GM12878 (cell line): Measurements from ENCODE around the gene NUP205.

Experiments used
- BHLHE40 ChIP-seq, 2 experiments: fragments of 450-650 bp in 1 of 2; IDR thresholded peaks; 2 replicates each; pipeline ENCODE4 v1.6.1; 2011 to 2017; ENCODE audit warnings: low read depth in 2 of 2, borderline replicate concordance in 1 of 2, improper control_type of control experiment in 1 of 2, low read length in 1 of 2, mild to moderate bottlenecking in 1 of 2
- CEBPB ChIP-seq, 2 experiments: fragments of 150-350 bp in 1 of 2; IDR thresholded peaks; 2 replicates each; pipeline ENCODE4 v1.6.1; 2012 to 2014; ENCODE audit warnings: low read depth in 2 of 2, low read length in 2 of 2, borderline replicate concordance in 1 of 2, inconsistent platforms in 1 of 2
- CREB1 ChIP-seq: IDR thresholded peaks from 2 replicates; pipeline ENCODE4 v1.6.1; 2012; ENCODE audit warnings: low read depth, mild to moderate bottlenecking, inconsistent platforms
- EP300 ChIP-seq, 2 experiments: fragments of 150-350 bp in 1 of 2; IDR thresholded peaks; 2 replicates each; pipeline ENCODE4 v1.6.1; 2011 to 2012; ENCODE audit warnings: low read depth in 2 of 2, low read length in 2 of 2, borderline replicate concordance in 1 of 2, improper control_type of control experiment in 1 of 2, inconsistent platforms in 1 of 2; ENCODE audit not compliant: control insufficient read depth in 1 of 2
- FOS ChIP-seq: IDR thresholded peaks from 3 replicates; pipeline ENCODE4 v1.6.1; 2011; ENCODE audit warnings: borderline replicate concordance; ENCODE audit not compliant: insufficient read length; ENCODE audit errors: extremely low read depth
- FOXK2 ChIP-seq: fragments of 450-650 bp; IDR thresholded peaks from 2 replicates; pipeline ENCODE4 v1.6.1; 2017; ENCODE audit warnings: mild to moderate bottlenecking, moderate library complexity
- PAX8 ChIP-seq: fragments of 450-650 bp; IDR thresholded peaks from 2 replicates; pipeline ENCODE4 v1.6.1; 2017; ENCODE audit warnings: mild to moderate bottlenecking, moderate library complexity
- POLR2AphosphoS5 ChIP-seq: IDR thresholded peaks from 2 replicates; pipeline ENCODE4 v1.6.1; 2011; ENCODE audit warnings: mild to moderate bottlenecking, low read length, inconsistent platforms
- TAF1 ChIP-seq: IDR thresholded peaks from 2 replicates; pipeline ENCODE4 v1.6.1; 2011; ENCODE audit warnings: mild to moderate bottlenecking, low read depth, low read length, borderline replicate concordance
- YY1 ChIP-seq: IDR thresholded peaks from 2 replicates; pipeline ENCODE4 v1.6.1; 2011; ENCODE audit warnings: low read depth, mild to moderate bottlenecking, low read length
- ZZZ3 ChIP-seq: IDR thresholded peaks from 2 replicates; pipeline ENCODE4 v1.6.1; 2011; ENCODE audit warnings: low read depth; ENCODE audit not compliant: control insufficient read depth, insufficient read length
- TF ChIP-seq, protein P1 (sequence below), 3 experiments: IDR thresholded peaks in 2 of 3; conservative IDR thresholded peaks in 1 of 3; 2 replicates each; pipeline ENCODE4 v1.5.1; 2011; ENCODE audit warnings: low read depth in 3 of 3, low read length in 3 of 3, mild to moderate bottlenecking in 3 of 3, control low read depth in 2 of 3, moderate library complexity in 2 of 3, inconsistent platforms in 1 of 3, mixed read lengths in 1 of 3; ENCODE audit not compliant: control insufficient read depth in 2 of 3, insufficient read depth in 1 of 3; ENCODE audit errors: extremely low read depth in 1 of 3
- TF ChIP-seq, protein P2 (sequence below): fragments of 450-650 bp; IDR thresholded peaks from 2 replicates; pipeline ENCODE4 v1.6.1; 2017; ENCODE audit warnings: mild to moderate bottlenecking, moderate library complexity

DNA sequence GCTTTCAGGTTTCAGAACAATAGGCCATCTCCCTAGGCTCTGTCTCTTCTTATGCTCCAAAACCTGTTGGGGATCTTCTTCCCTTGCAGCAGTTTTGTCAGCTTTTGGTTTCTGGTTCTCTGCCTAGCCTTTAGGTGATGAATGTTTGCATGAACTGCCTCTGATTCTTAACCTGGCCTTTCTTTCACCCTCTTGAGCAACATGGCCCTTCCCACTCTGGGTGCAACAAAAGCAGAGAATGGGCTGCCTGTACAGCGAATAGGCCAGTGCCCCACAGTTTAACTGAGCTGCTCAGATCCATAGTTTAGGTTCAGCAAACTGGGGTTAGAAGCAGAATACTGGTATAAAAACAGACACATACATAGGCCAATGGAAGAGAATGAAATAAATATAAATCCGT is 18.1 kb upstream of the NUP205 start:
- no peak for TF ChIP-seq PAX8
- TF ChIP-seq CREB1 = no peak
- no peak for TF ChIP-seq FOXK2
- no peak for TF ChIP-seq ZZZ3
- TF ChIP-seq TAF1 = no peak
- TF ChIP-seq POLR2AphosphoS5 = no peak
- no peak for TF ChIP-seq EP300 (IDR thresholded peaks at IDR 0.05; ENCODE audit: borderline replicate concordance in 1 of 2, control insufficient read depth in 1 of 2, low read depth in 2 of 2, low read length in 2 of 2)
- TF ChIP-seq, protein P1, sequence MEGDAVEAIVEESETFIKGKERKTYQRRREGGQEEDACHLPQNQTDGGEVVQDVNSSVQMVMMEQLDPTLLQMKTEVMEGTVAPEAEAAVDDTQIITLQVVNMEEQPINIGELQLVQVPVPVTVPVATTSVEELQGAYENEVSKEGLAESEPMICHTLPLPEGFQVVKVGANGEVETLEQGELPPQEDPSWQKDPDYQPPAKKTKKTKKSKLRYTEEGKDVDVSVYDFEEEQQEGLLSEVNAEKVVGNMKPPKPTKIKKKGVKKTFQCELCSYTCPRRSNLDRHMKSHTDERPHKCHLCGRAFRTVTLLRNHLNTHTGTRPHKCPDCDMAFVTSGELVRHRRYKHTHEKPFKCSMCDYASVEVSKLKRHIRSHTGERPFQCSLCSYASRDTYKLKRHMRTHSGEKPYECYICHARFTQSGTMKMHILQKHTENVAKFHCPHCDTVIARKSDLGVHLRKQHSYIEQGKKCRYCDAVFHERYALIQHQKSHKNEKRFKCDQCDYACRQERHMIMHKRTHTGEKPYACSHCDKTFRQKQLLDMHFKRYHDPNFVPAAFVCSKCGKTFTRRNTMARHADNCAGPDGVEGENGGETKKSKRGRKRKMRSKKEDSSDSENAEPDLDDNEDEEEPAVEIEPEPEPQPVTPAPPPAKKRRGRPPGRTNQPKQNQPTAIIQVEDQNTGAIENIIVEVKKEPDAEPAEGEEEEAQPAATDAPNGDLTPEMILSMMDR (IDR thresholded peaks at IDR 0.05 in 2 of 3, conservative IDR thresholded peaks at IDR 0.05 in 1 of 3; ENCODE audit: control insufficient read depth in 2 of 3, extremely low read depth in 1 of 3, insufficient read depth in 1 of 3, low read depth in 3 of 3, low read length in 3 of 3) = no peak
- no peak for TF ChIP-seq YY1
- TF ChIP-seq CEBPB (IDR thresholded peaks at IDR 0.05; ENCODE audit: borderline replicate concordance in 1 of 2, low read depth in 2 of 2, low read length in 2 of 2) = no peak
- no peak for TF ChIP-seq BHLHE40 (IDR thresholded peaks at IDR 0.05; ENCODE audit: borderline replicate concordance in 1 of 2, low read depth in 2 of 2, low read length in 1 of 2)
- TF ChIP-seq FOS = no peak
- TF ChIP-seq, protein P2, sequence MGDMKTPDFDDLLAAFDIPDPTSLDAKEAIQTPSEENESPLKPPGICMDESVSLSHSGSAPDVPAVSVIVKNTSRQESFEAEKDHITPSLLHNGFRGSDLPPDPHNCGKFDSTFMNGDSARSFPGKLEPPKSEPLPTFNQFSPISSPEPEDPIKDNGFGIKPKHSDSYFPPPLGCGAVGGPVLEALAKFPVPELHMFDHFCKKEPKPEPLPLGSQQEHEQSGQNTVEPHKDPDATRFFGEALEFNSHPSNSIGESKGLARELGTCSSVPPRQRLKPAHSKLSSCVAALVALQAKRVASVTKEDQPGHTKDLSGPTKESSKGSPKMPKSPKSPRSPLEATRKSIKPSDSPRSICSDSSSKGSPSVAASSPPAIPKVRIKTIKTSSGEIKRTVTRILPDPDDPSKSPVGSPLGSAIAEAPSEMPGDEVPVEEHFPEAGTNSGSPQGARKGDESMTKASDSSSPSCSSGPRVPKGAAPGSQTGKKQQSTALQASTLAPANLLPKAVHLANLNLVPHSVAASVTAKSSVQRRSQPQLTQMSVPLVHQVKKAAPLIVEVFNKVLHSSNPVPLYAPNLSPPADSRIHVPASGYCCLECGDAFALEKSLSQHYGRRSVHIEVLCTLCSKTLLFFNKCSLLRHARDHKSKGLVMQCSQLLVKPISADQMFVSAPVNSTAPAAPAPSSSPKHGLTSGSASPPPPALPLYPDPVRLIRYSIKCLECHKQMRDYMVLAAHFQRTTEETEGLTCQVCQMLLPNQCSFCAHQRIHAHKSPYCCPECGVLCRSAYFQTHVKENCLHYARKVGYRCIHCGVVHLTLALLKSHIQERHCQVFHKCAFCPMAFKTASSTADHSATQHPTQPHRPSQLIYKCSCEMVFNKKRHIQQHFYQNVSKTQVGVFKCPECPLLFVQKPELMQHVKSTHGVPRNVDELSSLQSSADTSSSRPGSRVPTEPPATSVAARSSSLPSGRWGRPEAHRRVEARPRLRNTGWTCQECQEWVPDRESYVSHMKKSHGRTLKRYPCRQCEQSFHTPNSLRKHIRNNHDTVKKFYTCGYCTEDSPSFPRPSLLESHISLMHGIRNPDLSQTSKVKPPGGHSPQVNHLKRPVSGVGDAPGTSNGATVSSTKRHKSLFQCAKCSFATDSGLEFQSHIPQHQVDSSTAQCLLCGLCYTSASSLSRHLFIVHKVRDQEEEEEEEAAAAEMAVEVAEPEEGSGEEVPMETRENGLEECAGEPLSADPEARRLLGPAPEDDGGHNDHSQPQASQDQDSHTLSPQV = no peak
